Hematopoietic multipotent progenitor cell treated with erythropoietin and hydrocortisone succinate and interleukin-3 and kit ligand, for 6 days (in vitro differentiated cells): Measurements from ENCODE around the gene OTUD7B.
A peak's percentile ranks its signal among the peaks of the same experiment; 100 is the strongest.
"Not testable (repeated sequence)": the region's sequence is repeated elsewhere in the genome, so short reads cannot be mapped to it uniquely, and the experiment has no call there.

Experiments
- DNase-seq: peaks from one replicate; pipeline ENCODE4 v3.0.0-alpha.2; 2015

The OTUD7B gene

GRCh38 chr1:150001415-150001814 is 9.1 kb downstream of the OTUD7B start:
- DNase-seq: peak; percentile 44

GRCh38 chr1:149997585-149998262 is 12.8 kb downstream of the OTUD7B start:
- peak; percentile 64 for DNase-seq

GRCh38 chr1:149995927-149996326 is 14.6 kb downstream of the OTUD7B start:
- DNase-seq: no peak

GRCh38 chr1:149993764-149994163 is 16.8 kb downstream of the OTUD7B start:
- no peak for DNase-seq

- no peak for DNase-seq
Observed at GRCh38 chr1:149993181-149993580, 17.3 kb downstream of the OTUD7B start.

- no peak for DNase-seq
Observed at GRCh38 chr1:149987297-149987595, 23.3 kb downstream of the OTUD7B start.

GRCh38 chr1:149986486-149987296 is 23.8 kb downstream of the OTUD7B start:
- DNase-seq: no peak

GRCh38 chr1:149979972-149980540 is 30.5 kb downstream of the OTUD7B start:
- no peak for DNase-seq

GRCh38 chr1:149979245-149979971 is 31.1 kb downstream of the OTUD7B start:
- no peak for DNase-seq

GRCh38 chr1:149978547-149979023 is 31.9 kb downstream of the OTUD7B start:
- peak; percentile 23 for DNase-seq

GRCh38 chr1:149977345-149977744 is 33.2 kb downstream of the OTUD7B start:
- no peak for DNase-seq

- DNase-seq: no peak
Observed at GRCh38 chr1:149972547-149972946, 38.0 kb downstream of the OTUD7B start.

GRCh38 chr1:149967646-149968045 is 42.9 kb downstream of the OTUD7B start:
- DNase-seq: no peak

- no peak for DNase-seq
Observed at GRCh38 chr1:149967041-149967440, 43.5 kb downstream of the OTUD7B start.

GRCh38 chr1:149966405-149966804 is 44.1 kb downstream of the OTUD7B start:
- no peak for DNase-seq

- no peak for DNase-seq
Observed at GRCh38 chr1:149965440-149965839, 45.1 kb downstream of the OTUD7B start.

- no peak for DNase-seq
Observed at GRCh38 chr1:149963358-149963757, 47.2 kb downstream of the OTUD7B start.

- DNase-seq: no peak
Observed at GRCh38 chr1:149962736-149963135, 47.8 kb downstream of the OTUD7B start.

- DNase-seq: peak; percentile 87
Observed at GRCh38 chr1:149962039-149962647, 48.4 kb downstream of the OTUD7B start.

- not testable (repeated sequence) for DNase-seq
Observed at GRCh38 chr1:149957548-149957947, 53.0 kb downstream of the OTUD7B start.

- DNase-seq: no peak
Observed at GRCh38 chr1:149949911-149950310, 60.6 kb downstream of the OTUD7B start.

GRCh38 chr1:149945206-149945605 is 65.3 kb downstream of the OTUD7B start:
- no peak for DNase-seq

- no peak for DNase-seq
Observed at GRCh38 chr1:149942885-149943284, 67.6 kb downstream of the OTUD7B start.
